Measurements from ENCODE around the gene DMWD.

DMWD gene

DNA sequence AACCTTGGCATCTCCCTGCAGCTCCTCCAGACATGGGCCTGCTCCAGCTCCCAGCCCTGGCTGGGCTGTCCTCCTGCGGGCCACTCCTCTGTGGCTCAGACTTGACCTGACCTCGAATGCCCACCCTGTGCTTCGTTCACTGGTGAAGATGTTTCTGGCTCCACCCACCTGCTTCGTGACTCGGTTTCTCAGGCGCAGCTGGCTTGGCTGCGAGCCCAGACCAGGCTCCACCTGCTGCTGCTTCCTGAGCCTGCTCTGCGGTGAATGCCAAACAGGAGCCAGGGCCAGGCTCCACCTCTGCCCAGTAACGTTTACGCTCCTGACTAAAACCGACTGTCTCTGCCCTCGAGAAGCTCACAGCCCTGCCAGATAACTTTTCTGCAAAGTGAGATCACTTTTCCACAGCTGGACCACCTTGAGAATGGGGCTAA is 31.4 kb upstream of the DMWD start:
- Histone ChIP-seq H3K79me2 (ENCODE audit: control insufficient read depth, insufficient read depth, low read length, unreplicated experiment) (no peaks in the 10 kb centered on the region), H3K4me1 (ENCODE audit: control insufficient read depth, insufficient read depth, low read length, unreplicated experiment) (no peaks in the 10 kb centered on the region), H3K36me3 (ENCODE audit: insufficient read depth, low read length) (no peaks in the 10 kb centered on the region), H2AFZ (ENCODE audit: low read length, unreplicated experiment) (no peak overlapping the region), H3K4me3 (ENCODE audit: low read depth, low read length) (no peak overlapping the region), H3K27me3 (ENCODE audit: insufficient read depth, low read length) (no peaks in the 10 kb centered on the region), H3K27ac (ENCODE audit: low read depth, low read length) (no peak overlapping the region)

DNA sequence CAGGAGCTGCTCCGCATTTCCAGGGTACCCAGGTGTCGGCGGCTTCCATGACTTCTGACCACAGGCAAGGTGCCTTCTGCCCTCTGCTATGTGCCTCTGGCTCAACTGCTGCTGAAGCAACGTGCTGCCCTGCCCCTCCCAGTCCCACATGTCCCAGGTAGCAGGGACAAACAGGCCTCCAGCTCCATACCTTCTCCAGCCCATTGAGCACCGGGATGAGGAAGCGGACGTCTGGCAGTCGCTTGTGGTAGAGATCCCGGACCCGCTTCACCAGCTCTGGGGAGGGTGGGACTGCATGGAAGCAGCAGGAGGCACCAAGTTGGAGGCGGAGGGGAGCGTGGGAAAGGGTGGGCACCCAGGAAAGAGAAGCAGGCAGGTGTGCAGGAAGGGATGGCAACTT is 30.5 kb upstream of the DMWD start:
- H2AFZ ChIP-seq (ENCODE audit: low read length, unreplicated experiment) = no peak overlapping the region
- no peaks in the 10 kb centered on the region for H3K27me3 ChIP-seq (ENCODE audit: insufficient read depth, low read length)
- no peaks in the 10 kb centered on the region for H3K4me1 ChIP-seq (ENCODE audit: control insufficient read depth, insufficient read depth, low read length, unreplicated experiment)
- H3K36me3 ChIP-seq (ENCODE audit: insufficient read depth, low read length) = no peaks in the 10 kb centered on the region
- no peak overlapping the region for H3K4me3 ChIP-seq (ENCODE audit: low read depth, low read length)
- H3K79me2 ChIP-seq (ENCODE audit: control insufficient read depth, insufficient read depth, low read length, unreplicated experiment) = no peaks in the 10 kb centered on the region
- H3K27ac ChIP-seq (ENCODE audit: low read depth, low read length) = no peak overlapping the region

DNA sequence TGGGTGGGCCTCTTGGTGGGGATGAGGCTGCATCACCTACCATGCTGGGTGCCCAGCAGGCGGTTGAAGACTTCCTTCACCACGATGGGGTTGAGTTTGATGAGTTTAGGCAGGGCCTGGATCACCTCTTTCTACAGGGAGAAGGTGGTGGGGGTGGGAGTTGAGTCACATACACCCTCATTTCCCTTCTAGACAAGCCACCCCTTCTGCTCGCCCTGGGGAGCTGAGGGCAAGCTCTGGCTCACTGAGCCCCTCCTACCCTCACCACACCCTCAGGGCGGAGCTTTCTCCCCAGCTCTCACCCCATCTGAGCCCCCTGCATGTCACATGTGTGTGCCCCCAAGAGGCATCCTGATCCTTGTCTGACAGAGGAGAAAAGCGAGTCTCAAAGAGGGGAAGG is 30.1 kb upstream of the DMWD start:
- no peaks in the 10 kb centered on the region for H3K4me1 ChIP-seq (ENCODE audit: control insufficient read depth, insufficient read depth, low read length, unreplicated experiment)
- H3K79me2 ChIP-seq (ENCODE audit: control insufficient read depth, insufficient read depth, low read length, unreplicated experiment) = no peaks in the 10 kb centered on the region
- no peak overlapping the region for H3K4me3 ChIP-seq (ENCODE audit: low read depth, low read length)
- H3K27ac ChIP-seq (ENCODE audit: low read depth, low read length) = no peak overlapping the region
- H2AFZ ChIP-seq (ENCODE audit: low read length, unreplicated experiment) = no peak overlapping the region
- H3K27me3 ChIP-seq (ENCODE audit: insufficient read depth, low read length) = no peaks in the 10 kb centered on the region
- no peaks in the 10 kb centered on the region for H3K36me3 ChIP-seq (ENCODE audit: insufficient read depth, low read length)

DNA sequence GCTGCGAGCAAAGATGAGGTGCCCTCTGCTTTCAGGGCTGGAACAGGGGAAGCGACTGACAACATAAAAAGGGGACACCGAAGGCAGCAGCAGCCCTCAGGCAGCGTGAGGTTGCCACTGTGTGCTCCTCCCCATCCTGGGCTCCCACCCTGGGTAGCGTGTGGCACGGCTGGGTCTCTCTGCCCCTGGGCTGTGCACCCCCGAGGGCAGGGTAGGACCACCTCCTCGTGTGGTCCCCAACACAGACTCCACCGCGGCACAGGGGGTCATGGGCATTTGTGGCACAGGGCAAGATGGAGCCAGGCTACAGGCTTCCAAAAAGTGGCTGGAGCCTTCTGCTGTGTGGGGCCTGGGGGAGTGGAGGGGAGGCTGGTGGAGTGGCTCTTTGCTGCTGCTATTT is 28.9 kb upstream of the DMWD start:
- Histone ChIP-seq H2AFZ (ENCODE audit: low read length, unreplicated experiment) (no peak overlapping the region), H3K79me2 (ENCODE audit: control insufficient read depth, insufficient read depth, low read length, unreplicated experiment) (no peaks in the 10 kb centered on the region), H3K27me3 (ENCODE audit: insufficient read depth, low read length) (no peaks in the 10 kb centered on the region), H3K4me3 (ENCODE audit: low read depth, low read length) (no peak overlapping the region), H3K27ac (ENCODE audit: low read depth, low read length) (no peak overlapping the region), H3K36me3 (ENCODE audit: insufficient read depth, low read length) (no peaks in the 10 kb centered on the region), H3K4me1 (ENCODE audit: control insufficient read depth, insufficient read depth, low read length, unreplicated experiment) (no peaks in the 10 kb centered on the region)

DNA sequence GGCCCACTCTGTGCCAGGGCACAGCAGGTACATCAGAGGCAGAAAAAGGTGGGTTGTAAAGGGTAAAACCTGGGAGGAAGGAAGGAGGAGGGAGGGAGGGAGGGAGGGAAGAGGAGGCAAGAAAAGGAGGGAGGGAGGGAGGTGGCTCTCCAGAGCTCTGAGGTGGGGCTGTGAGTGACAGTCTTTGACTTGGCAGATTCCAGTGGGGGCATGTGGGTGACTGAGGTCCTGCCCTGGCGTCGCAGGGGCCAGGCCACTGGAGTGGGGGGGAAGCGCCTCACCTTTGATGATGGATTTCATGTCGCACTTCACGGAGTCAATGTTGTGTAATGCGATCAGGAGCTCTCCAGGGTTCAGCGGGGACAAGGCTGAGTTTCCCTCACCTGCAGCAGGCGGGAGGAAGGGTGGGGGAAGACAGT is 28.5 kb upstream of the DMWD start:
- no peaks in the 10 kb centered on the region for H3K4me1 ChIP-seq (ENCODE audit: control insufficient read depth, insufficient read depth, low read length, unreplicated experiment)
- H3K4me3 ChIP-seq (ENCODE audit: low read depth, low read length) = no peak overlapping the region
- no peaks in the 10 kb centered on the region for H3K36me3 ChIP-seq (ENCODE audit: insufficient read depth, low read length)
- H3K79me2 ChIP-seq (ENCODE audit: control insufficient read depth, insufficient read depth, low read length, unreplicated experiment) = no peaks in the 10 kb centered on the region
- H3K27ac ChIP-seq (ENCODE audit: low read depth, low read length) = no peak overlapping the region
- no peak overlapping the region for H2AFZ ChIP-seq (ENCODE audit: low read length, unreplicated experiment)
- H3K27me3 ChIP-seq (ENCODE audit: insufficient read depth, low read length) = no peaks in the 10 kb centered on the region

DNA sequence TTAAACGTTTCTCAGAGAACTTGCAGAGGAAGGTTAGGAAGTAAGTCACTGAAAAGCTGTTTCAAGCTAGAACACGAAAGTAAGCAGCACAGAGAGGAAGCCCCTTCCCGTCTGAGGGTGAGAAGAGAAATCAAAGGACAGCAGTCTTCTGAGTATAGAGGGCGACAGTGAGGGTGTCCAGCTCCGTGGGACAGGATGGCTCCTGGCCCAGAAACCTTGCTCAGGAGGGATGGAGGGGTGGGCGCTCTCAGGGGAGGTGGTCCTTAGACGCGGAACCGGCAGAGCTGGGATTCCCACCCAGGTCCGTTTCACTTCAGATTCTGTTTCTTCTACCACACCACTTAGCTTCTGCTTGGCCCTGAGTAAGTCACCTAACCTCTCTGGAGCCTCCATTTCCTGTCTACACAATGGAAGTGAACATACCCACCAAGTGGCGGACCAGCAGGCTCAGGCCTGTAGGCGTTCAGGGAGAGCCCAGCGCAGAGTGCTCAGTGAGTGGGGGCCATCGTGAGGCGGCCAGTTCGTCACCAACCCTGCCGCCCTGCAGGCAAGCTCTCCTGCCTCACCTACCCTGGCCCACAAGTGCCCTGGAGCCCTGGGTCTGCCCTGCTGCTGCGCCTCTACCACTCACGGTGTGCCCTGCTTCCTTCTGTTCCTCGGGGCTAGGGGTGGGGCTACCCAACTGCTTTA is 27.9 kb upstream of the DMWD start:
- Histone ChIP-seq H2AFZ (ENCODE audit: low read length, unreplicated experiment) (no peak overlapping the region), H3K79me2 (ENCODE audit: control insufficient read depth, insufficient read depth, low read length, unreplicated experiment) (no peaks in the 10 kb centered on the region), H3K36me3 (ENCODE audit: insufficient read depth, low read length) (no peaks in the 10 kb centered on the region), H3K27me3 (ENCODE audit: insufficient read depth, low read length) (no peaks in the 10 kb centered on the region), H3K4me1 (ENCODE audit: control insufficient read depth, insufficient read depth, low read length, unreplicated experiment) (no peaks in the 10 kb centered on the region), H3K4me3 (ENCODE audit: low read depth, low read length) (no peak overlapping the region), H3K27ac (ENCODE audit: low read depth, low read length) (no peak overlapping the region)

DNA sequence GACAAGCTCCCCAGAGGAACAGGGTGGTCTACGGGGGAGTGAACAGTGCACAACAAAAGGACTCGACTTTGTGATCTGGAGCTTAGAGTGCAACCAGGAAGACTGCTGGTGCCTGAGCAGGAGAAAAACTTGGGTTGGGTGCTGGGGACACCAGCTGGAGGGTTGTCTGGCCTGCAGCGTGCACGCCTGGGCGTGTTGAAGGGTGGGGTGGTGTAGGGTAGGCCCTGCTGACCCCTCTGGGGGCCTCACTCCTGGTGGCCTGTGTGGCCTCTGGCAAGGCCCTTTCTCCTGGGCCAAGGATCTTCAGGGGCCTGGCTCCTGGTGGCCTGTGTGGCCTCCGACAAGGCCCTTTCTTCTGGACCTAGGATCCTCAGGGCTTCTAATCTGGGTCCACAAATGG is 27.1 kb upstream of the DMWD start:
- no peak overlapping the region for H3K4me3 ChIP-seq (ENCODE audit: low read depth, low read length)
- H2AFZ ChIP-seq (ENCODE audit: low read length, unreplicated experiment) = no peak overlapping the region
- no peak overlapping the region for H3K27ac ChIP-seq (ENCODE audit: low read depth, low read length)
- H3K27me3 ChIP-seq (ENCODE audit: insufficient read depth, low read length) = no peaks in the 10 kb centered on the region
- no peaks in the 10 kb centered on the region for H3K36me3 ChIP-seq (ENCODE audit: insufficient read depth, low read length)
- H3K79me2 ChIP-seq (ENCODE audit: control insufficient read depth, insufficient read depth, low read length, unreplicated experiment) = no peaks in the 10 kb centered on the region
- no peaks in the 10 kb centered on the region for H3K4me1 ChIP-seq (ENCODE audit: control insufficient read depth, insufficient read depth, low read length, unreplicated experiment)

DNA sequence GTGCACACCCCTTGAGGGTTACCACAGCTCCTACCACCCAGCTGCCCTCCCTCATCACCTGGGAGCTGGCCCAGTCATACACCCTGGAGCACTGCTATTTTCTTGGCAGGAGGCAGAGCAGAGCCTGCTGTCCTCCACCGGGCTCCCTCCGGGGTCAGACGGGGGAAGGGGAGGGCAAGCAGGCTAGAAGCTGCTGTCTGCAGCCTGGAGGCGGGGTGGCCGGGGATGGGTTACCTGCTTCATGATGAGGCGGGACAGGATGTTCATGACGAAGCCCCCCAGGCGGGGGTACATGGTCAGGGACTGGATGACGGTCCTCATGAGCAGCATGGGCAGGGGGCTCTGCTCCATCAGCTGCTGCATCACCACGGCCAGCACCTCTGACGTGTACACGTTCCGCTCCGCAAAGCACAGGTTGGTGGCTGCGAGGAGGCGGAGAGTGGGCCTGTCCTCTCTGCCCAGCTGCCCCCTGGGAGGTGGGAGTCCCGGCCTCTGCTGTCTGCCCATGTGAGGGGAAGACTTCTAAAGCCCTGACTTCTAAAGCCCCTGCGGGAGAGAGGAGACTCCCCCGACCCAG is 25.2 kb upstream of the DMWD start:
- Histone ChIP-seq H3K79me2 (ENCODE audit: control insufficient read depth, insufficient read depth, low read length, unreplicated experiment) (no peaks in the 10 kb centered on the region), H3K27ac (ENCODE audit: low read depth, low read length) (no peak overlapping the region), H3K4me3 (ENCODE audit: low read depth, low read length) (no peak overlapping the region)

DNA sequence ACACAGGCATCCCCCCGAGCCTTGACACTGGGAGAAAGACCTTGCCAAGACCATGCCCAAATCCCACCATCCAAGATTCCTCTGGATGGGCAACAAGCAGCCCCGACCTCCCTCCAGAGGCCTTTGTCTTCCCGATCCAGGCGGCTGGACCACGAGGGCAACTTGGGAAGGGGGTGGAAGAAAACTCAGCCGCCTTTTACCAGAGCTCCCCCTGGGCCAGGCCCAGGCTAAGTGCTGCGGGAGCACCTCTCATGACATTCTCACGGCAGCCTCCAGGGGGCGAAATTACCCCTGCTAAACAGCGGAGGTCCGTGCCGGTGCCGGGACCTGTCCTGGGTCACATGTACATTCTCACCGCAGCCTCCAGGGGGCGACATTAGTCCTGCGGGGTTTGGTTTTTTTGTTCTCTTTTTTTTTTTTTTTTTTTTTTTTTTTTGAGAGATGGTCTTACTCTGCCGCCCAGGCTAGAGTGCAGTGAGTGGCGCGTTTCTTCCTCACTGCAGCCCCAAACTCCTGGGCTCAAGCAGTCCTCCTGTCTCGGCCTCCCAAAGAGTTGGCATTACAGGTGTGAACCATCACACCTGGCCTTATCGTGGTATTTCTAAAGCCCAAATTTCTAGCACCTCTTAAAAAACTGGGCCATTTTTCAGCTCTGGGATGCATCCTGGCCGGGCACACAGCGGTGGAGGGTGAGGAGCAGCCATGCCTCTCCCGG is 24.5 kb upstream of the DMWD start:
- H2AFZ ChIP-seq (ENCODE audit: low read length, unreplicated experiment) = no peak overlapping the region
- no peak overlapping the region for H3K4me3 ChIP-seq (ENCODE audit: low read depth, low read length)
- no peaks in the 10 kb centered on the region for H3K36me3 ChIP-seq (ENCODE audit: insufficient read depth, low read length)
- H3K27me3 ChIP-seq (ENCODE audit: insufficient read depth, low read length) = no peaks in the 10 kb centered on the region
- H3K4me1 ChIP-seq (ENCODE audit: control insufficient read depth, insufficient read depth, low read length, unreplicated experiment) = no peaks in the 10 kb centered on the region
- H3K79me2 ChIP-seq (ENCODE audit: control insufficient read depth, insufficient read depth, low read length, unreplicated experiment) = no peaks in the 10 kb centered on the region
- H3K27ac ChIP-seq (ENCODE audit: low read depth, low read length) = no peak overlapping the region

More for the DNA sequence above, 25.2 kb upstream of the DMWD start:
- Histone ChIP-seq H2AFZ (ENCODE audit: low read length, unreplicated experiment) (no peak overlapping the region), H3K36me3 (ENCODE audit: insufficient read depth, low read length) (no peaks in the 10 kb centered on the region), H3K4me1 (ENCODE audit: control insufficient read depth, insufficient read depth, low read length, unreplicated experiment) (no peaks in the 10 kb centered on the region), H3K27me3 (ENCODE audit: insufficient read depth, low read length) (no peaks in the 10 kb centered on the region)

DNA sequence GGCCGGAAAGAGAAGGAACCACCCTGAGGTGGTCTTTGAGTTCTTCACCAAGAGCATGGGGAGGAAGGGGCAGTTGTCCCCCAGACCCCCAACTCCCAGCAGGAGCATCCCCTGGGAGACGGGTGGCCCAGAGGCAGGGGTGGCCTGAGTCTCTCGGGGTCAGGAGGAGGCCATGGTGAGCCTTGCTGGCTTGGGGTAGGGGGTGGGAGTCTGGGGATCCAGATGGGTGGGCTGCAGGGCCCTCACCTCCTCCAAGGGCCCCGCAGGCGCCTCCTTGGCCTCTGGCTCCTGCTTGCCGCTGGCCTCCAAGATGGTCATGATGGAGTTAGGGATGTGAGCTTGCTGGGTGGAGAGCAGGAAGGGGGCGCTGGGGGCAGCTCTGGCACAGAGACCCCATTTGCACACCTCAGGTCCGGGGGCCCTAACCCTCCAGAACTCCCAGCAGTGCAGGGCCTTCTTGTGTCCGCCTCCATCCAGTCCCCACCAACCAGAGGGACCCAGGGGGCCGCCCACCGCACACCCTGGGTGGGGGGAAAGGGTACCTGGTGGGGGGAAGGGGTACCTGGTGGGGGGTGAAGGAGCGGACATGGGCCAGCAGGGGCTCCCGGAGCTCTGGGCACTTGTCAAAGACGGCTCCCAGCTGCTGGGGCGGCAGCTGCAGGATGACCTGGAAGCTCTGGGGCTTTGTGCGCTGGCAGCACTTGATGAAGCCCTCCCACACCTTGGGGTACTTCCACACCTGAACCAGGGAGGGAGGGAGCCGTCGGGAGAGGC is 23.8 kb upstream of the DMWD start:
- Histone ChIP-seq H3K79me2 (ENCODE audit: control insufficient read depth, insufficient read depth, low read length, unreplicated experiment) (no peaks in the 10 kb centered on the region), H3K4me1 (ENCODE audit: control insufficient read depth, insufficient read depth, low read length, unreplicated experiment) (no peaks in the 10 kb centered on the region), H3K27ac (ENCODE audit: low read depth, low read length) (no peak overlapping the region), H3K4me3 (ENCODE audit: low read depth, low read length) (no peak overlapping the region), H3K36me3 (ENCODE audit: insufficient read depth, low read length) (no peaks in the 10 kb centered on the region), H3K27me3 (ENCODE audit: insufficient read depth, low read length) (no peaks in the 10 kb centered on the region), H2AFZ (ENCODE audit: low read length, unreplicated experiment) (no peak overlapping the region)
